Endothelial cell of umbilical vein (primary cell): ENCODE measurements around the gene AMFR. TPM values are rescaled to one million over a fixed set of nuclear protein-coding genes. Genes with fewer than 3 reads are reported as not detected.

Source experiments
- BruUV-seq: library from RNA; stranded (reverse); fragments of 400-500 nt; replicated peaks from 2 replicates; lab custom pipeline; 2021; lab: Mats Ljungman, UMichigan
- CTCF ChIA-PET: fragments of 300-600, 350-600 bp; sonication (Branson Sonifier 250); formaldehyde crosslinking; loops from one replicate; lab custom pipeline; 2021; ENCODE audit warnings: antibody characterized with exemption, inconsistent platforms; lab: Charles Lee
- POLR2A ChIA-PET: fragments of 300-600, 350-600 bp; sonication (Branson Sonifier 250); formaldehyde crosslinking; loops from one replicate; lab custom pipeline; 2021; ENCODE audit warnings: antibody characterized with exemption, inconsistent platforms; lab: Charles Lee
- DNase-seq: peaks from one replicate; pipeline ENCODE4 v3.0.0-alpha.2; 2011; ENCODE audit warnings: low read depth, low spot score
- FAIRE-seq: peaks from 2 replicates; lab custom pipeline; 2011; peaks lifted over from hg19 to GRCh38; lab: Jason Lieb, UNC
- H2AFZ ChIP-seq: 2 replicates; pipeline ENCODE4 v1.6.0; 2012; ENCODE audit warnings: low read depth, low read length, control low read depth, inconsistent platforms
- H3K27ac ChIP-seq: 2 replicates; pipeline ENCODE4 v1.5.1; 2011; ENCODE audit warnings: low read depth, mild to moderate bottlenecking, control low read depth, low read length, moderate library complexity; ENCODE audit not compliant: insufficient read depth
- H3K27me3 ChIP-seq, 2 experiments: 2 replicates each; pipeline versions ENCODE4 v1.6.0 to v1.6.1; 2011; ENCODE audit warnings: low read length in 2 of 2, mixed read lengths in 1 of 2; ENCODE audit not compliant: control insufficient read depth in 2 of 2, insufficient read depth in 2 of 2
- H3K36me3 ChIP-seq, 2 experiments: 2 replicates in 1 of 2; 3 replicates in 1 of 2; pipeline ENCODE4 v1.5.1; 2011; ENCODE audit warnings: low read length in 2 of 2, mild to moderate bottlenecking in 1 of 2, moderate library complexity in 1 of 2; ENCODE audit not compliant: control insufficient read depth in 2 of 2, insufficient read depth in 2 of 2; ENCODE audit errors: extremely low read depth in 1 of 2
- H3K4me1 ChIP-seq: 3 replicates; pipeline ENCODE4 v1.5.1; 2011; ENCODE audit warnings: mild to moderate bottlenecking, low read length; ENCODE audit not compliant: control insufficient read depth, insufficient read depth; ENCODE audit errors: extremely low read depth
- H3K4me2 ChIP-seq: 2 replicates; pipeline ENCODE4 v1.6.1; 2011; ENCODE audit warnings: low read length, control low read depth, mixed read lengths; ENCODE audit not compliant: insufficient read depth
- H3K4me3 ChIP-seq, 3 experiments: fragments of 200-600 bp in 1 of 3; sonication (generic), shearing (Covaris generic) in 1 of 3; replicated peaks in 1 of 3; 2 replicates each; pipeline ENCODE4 v1.5.1; 2011 to 2016; ENCODE audit warnings: control low read depth in 3 of 3, low read length in 3 of 3, mild to moderate bottlenecking in 2 of 3, inconsistent platforms in 1 of 3, low read depth in 1 of 3, moderate library complexity in 1 of 3; ENCODE audit not compliant: insufficient read depth in 1 of 3
- H3K79me2 ChIP-seq: 2 replicates; pipeline ENCODE4 v1.6.0; 2012; ENCODE audit warnings: low read length, inconsistent platforms; ENCODE audit not compliant: control insufficient read depth, insufficient read depth
- H3K9ac ChIP-seq: replicated peaks from 2 replicates; pipeline ENCODE3; 2011; ENCODE audit warnings: low read length, control low read depth; ENCODE audit not compliant: insufficient read depth; ENCODE audit errors: extremely low read depth
- H3K9me1 ChIP-seq: replicated peaks from 3 replicates; pipeline ENCODE4 v1.6.0; 2011; ENCODE audit warnings: mild to moderate bottlenecking, low read length; ENCODE audit not compliant: control insufficient read depth, insufficient read depth; ENCODE audit errors: extremely low read depth
- H3K9me3 ChIP-seq: replicated peaks from 2 replicates; pipeline ENCODE4 v1.5.1; 2012; ENCODE audit warnings: low read length, inconsistent platforms; ENCODE audit not compliant: control insufficient read depth, insufficient read depth
- H4K20me1 ChIP-seq: replicated peaks from 2 replicates; pipeline ENCODE3; 2011; ENCODE audit warnings: mild to moderate bottlenecking, low read length; ENCODE audit not compliant: control insufficient read depth, insufficient read depth; ENCODE audit errors: extremely low read depth
- CTCF ChIP-seq, 2 donors: IDR thresholded peaks; 1 replicate in 1 of 2; 2 replicates in 1 of 2; pipeline ENCODE4 v1.5.1; 2011; ENCODE audit warnings: low read length in 2 of 2, mild to moderate bottlenecking in 2 of 2, moderate library complexity in 2 of 2, control low read depth in 1 of 2, inconsistent platforms in 1 of 2, low read depth in 1 of 2; ENCODE audit not compliant: insufficient read depth in 1 of 2; ENCODE audit errors: extremely low read depth in 1 of 2
- EZH2 ChIP-seq: IDR thresholded peaks from 2 replicates; pipeline ENCODE4 v1.6.1; 2012; ENCODE audit warnings: borderline replicate concordance, low read depth, mild to moderate bottlenecking, moderate library complexity, low read length, inconsistent platforms; ENCODE audit not compliant: severe bottlenecking
- FOS ChIP-seq: IDR thresholded peaks from 2 replicates; pipeline ENCODE4 v1.6.1; 2011; ENCODE audit warnings: mild to moderate bottlenecking, low read length, moderate library complexity, borderline replicate concordance; ENCODE audit not compliant: insufficient read depth
- GATA2 ChIP-seq: IDR thresholded peaks from 2 replicates; pipeline ENCODE4 v1.7.0; 2011; ENCODE audit warnings: low read depth, mild to moderate bottlenecking, moderate library complexity, mixed read lengths, low read length; ENCODE audit not compliant: insufficient read length, insufficient read depth
- JUN ChIP-seq: IDR thresholded peaks from 2 replicates; pipeline ENCODE4 v1.6.1; 2011; ENCODE audit warnings: borderline replicate concordance, low read depth; ENCODE audit not compliant: insufficient read length, insufficient read depth
- MYC ChIP-seq: IDR thresholded peaks from one replicate; pipeline ENCODE4 v1.6.1; 2011; ENCODE audit warnings: mild to moderate bottlenecking, low read depth, low read length
- POLR2A ChIP-seq: IDR thresholded peaks from 2 replicates; pipeline ENCODE4 v1.6.1; 2012; ENCODE audit warnings: low read depth, mild to moderate bottlenecking, control low read depth, low read length
- POLR2AphosphoS5 ChIP-seq: IDR thresholded peaks from 2 replicates; pipeline ENCODE4 v1.6.1; 2012; ENCODE audit warnings: low read depth, mild to moderate bottlenecking, control low read depth, low read length, moderate library complexity; ENCODE audit not compliant: insufficient read depth
- dilution Hi-C: fragments of 300-500 bp; cut with MboI; formaldehyde crosslinking; loops from one replicate; pipeline ENCODE4 v1.15.0; 2019; ENCODE audit warnings: low sequenced_read_pairs; ENCODE audit not compliant: extremely low pct_ligation_motif_present
- intact Hi-C: fragments of 100-400 bp; cut with micrococcal nuclease; formaldehyde crosslinking; loops from one replicate; pipeline ENCODE4 v1.10.0; 2022
- polyA plus RNA-seq, 4 experiments: library from polyadenylated mRNA; depleted of rRNA in 3 of 4; stranded (reverse) in 3 of 4; unstranded in 1 of 4; fragments of >200 nt; gene quantifications; 2 replicates each; pipeline versions ENCODE4 v1.2.1 to v1.2.3, GENCODE V29; 2011 to 2012; ENCODE audit warnings: missing spikeins in 1 of 4
- total RNA-seq: library from RNA; stranded (reverse); gene quantifications from 2 replicates; pipeline ENCODE4 v1.2.3, GENCODE V29; 2021
- TF ChIP-seq, protein P1 (sequence below): IDR thresholded peaks from 2 replicates; pipeline ENCODE4 v1.6.1; 2011; ENCODE audit not compliant: insufficient read depth, insufficient read length

AMFR gene
- total and polyA plus RNA-seq, 2 donors (not counting 3 experiments of a cell fraction or from before 2014, with no cell fraction given) = 66.5 to 71.7 TPM

DNA sequence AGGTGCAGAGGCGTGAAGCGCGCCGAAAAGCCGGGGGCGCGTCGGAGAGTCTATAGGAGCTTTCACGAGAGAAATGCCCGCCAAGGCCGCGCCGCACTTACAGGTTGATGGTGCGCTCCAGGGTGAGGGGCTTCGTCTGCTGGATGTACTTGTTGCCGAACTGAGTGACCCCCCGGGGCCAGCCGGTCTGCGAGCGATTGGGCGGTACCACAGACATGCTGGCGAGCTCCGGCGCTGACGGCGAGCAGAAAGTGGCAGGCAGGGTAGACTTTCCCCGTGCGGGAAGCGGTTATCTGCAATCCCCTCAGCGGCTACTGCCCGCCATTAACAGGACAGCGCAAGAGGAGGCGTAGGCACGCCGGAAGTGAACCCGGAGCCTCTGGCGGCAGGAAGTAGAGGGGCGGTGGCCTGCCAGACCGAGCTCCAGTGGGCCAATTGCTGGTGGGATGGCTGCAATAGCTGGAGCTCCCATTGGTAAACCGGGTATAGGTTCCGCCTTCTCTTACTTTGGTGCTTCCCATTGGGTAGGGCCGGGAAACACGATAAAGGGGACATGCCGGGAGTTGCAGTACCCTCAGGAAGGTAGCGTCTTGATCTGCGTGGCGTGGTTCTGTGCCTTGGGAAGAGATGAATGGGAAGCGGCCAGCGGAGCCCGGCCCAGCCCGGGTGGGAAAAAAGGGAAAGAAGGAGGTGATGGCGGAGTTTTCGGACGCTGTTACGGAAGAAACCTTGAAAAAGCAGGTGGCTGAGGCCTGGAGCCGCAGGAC is 25.8 kb upstream of the AMFR start, which contains the start of the genes NUDT21 and OGFOD1:
Gene NUDT21 (minus strand): TSS at position 347 of the 767 bp plus-strand sequence. CDS start 130 bp downstream, at position 217.
Gene OGFOD1 (plus strand): TSS at position 569 of the 767 bp plus-strand sequence. CDS start 59 bp downstream, at position 628.
- dilution Hi-C loops = no loop called here
- ChIA-PET CTCF (interaction anchor here (0.9 to 1.2 kb wide), 5 partner anchors 9 to 149 kb away, joined by 3 to 4 read pairs (median 3); no protein-coding TSS in a partner anchor), POLR2A (interaction anchor here (0.5 kb wide), 1 partner anchor 12 kb away, joined by 11 read pairs; no protein-coding TSS in a partner anchor)

More for the DNA sequence above, 25.8 kb upstream of the AMFR start, which contains the start of the genes NUDT21 and OGFOD1:
- Histone ChIP-seq H3K4me1 (peaks cover 30% of the 10 kb centered on the region), H4K20me1 (no peaks in the 10 kb centered on the region), H2AFZ (peak within 1 kb of the TSS; percentile 85), H3K9ac (peak within 1 kb of the TSS; percentile 78), H3K4me2 (peak within 1 kb of the TSS; percentile 90), H3K4me3 (peak within 1 kb of the TSS; percentile 80 to 99 (median 84)), H3K79me2 (peaks cover 65% of the 10 kb centered on the region), H3K9me1 (no peaks in the 10 kb centered on the region), H3K36me3 (peaks cover 0 to 15% of the 10 kb centered on the region in 2 experiments), H3K9me3 (no peaks in the 10 kb centered on the region), H3K27me3 (no peaks in the 10 kb centered on the region), H3K27ac (peak within 1 kb of the TSS; percentile 50)
- no TSS peak for BruUV-seq
- intact Hi-C loops = loop anchor here (1.0 to 2.0 kb wide), 3 partner anchors 26 to 156 kb away; partner anchors contain the start of gene AMFR
- DNase-seq (peak; percentile 98), FAIRE-seq (peak; percentile 90)
- TF ChIP-seq MYC = peak; percentile 4
- TF ChIP-seq, protein P1, sequence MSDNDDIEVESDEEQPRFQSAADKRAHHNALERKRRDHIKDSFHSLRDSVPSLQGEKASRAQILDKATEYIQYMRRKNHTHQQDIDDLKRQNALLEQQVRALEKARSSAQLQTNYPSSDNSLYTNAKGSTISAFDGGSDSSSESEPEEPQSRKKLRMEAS = no peak
- TF ChIP-seq JUN = no peak
- peak; percentile 75 for TF ChIP-seq POLR2A
- TF ChIP-seq FOS = no peak
- no peak for TF ChIP-seq GATA2
- TF ChIP-seq POLR2AphosphoS5 = peak; percentile 48
- TF ChIP-seq CTCF (IDR thresholded peaks at IDR 0.05; ENCODE audit: extremely low read depth in 1 of 2, insufficient read depth in 1 of 2, low read depth in 1 of 2, low read length in 2 of 2) = no peak
- TF ChIP-seq EZH2 = no peak
